OCI-LY7 (cell line): ENCODE data around the gene SH3TC2.

Source experiments
- CTCF ChIP-seq: fragments of 200-600 bp; sonication (generic); conservative IDR thresholded peaks from 2 replicates; pipeline ENCODE4 v1.5.1; 2014; ENCODE audit warnings: mild to moderate bottlenecking, antibody characterized with exemption, low read length, moderate library complexity, mixed read lengths
- EZH2phosphoT487 ChIP-seq: fragments of 200-600 bp; sonication (generic); IDR thresholded peaks from 2 replicates; pipeline ENCODE4 v1.6.1; 2018; ENCODE audit warnings: low read depth, borderline replicate concordance, mild to moderate bottlenecking, mixed run types, antibody characterized with exemption, low read length, moderate library complexity, mixed read lengths

GRCh38 chr5:148981353-148981752 lies 81.5 kb downstream of the SH3TC2 start:
- TF ChIP-seq CTCF: no peak
- no peak for TF ChIP-seq EZH2phosphoT487
